ENCODE data around the gene ADAMTSL3.
"Not testable (repeated sequence)": the region's sequence is repeated elsewhere in the genome, so short reads cannot be mapped to it uniquely, and the experiment has no call there.

ADAMTSL3 gene

GRCh38 chr15:83709241-83709640, 55.3 kb downstream of the ADAMTSL3 start:
- no peak for DNase-seq

GRCh38 chr15:83709811-83710210, 55.9 kb downstream of the ADAMTSL3 start:
- no peak for DNase-seq

- no peak for DNase-seq
Measured at GRCh38 chr15:83710452-83710851, 56.5 kb downstream of the ADAMTSL3 start.

GRCh38 chr15:83711236-83711635, 57.3 kb downstream of the ADAMTSL3 start:
- no peak for DNase-seq

- no peak for DNase-seq
Measured at GRCh38 chr15:83713242-83713641, 59.3 kb downstream of the ADAMTSL3 start.

GRCh38 chr15:83714939-83715628, 61.2 kb downstream of the ADAMTSL3 start:
- DNase-seq: no peak

- DNase-seq: no peak
Measured at GRCh38 chr15:83716605-83717004, 62.7 kb downstream of the ADAMTSL3 start.

GRCh38 chr15:83717010-83717409, 63.1 kb downstream of the ADAMTSL3 start:
- DNase-seq: no peak

GRCh38 chr15:83720468-83720867, 66.5 kb downstream of the ADAMTSL3 start:
- DNase-seq: no peak

- DNase-seq: no peak
Measured at GRCh38 chr15:83721031-83721430, 67.1 kb downstream of the ADAMTSL3 start.

GRCh38 chr15:83721981-83722380, 68.1 kb downstream of the ADAMTSL3 start:
- DNase-seq: no peak

GRCh38 chr15:83723216-83723615, 69.3 kb downstream of the ADAMTSL3 start:
- no peak for DNase-seq

GRCh38 chr15:83732196-83732595, 78.3 kb downstream of the ADAMTSL3 start:
- no peak for DNase-seq

GRCh38 chr15:83732770-83733169, 78.8 kb downstream of the ADAMTSL3 start:
- DNase-seq: no peak

- no peak for DNase-seq
Measured at GRCh38 chr15:83733206-83733605, 79.3 kb downstream of the ADAMTSL3 start.

GRCh38 chr15:83733691-83734090, 79.8 kb downstream of the ADAMTSL3 start:
- DNase-seq: no peak

- DNase-seq: no peak
Measured at GRCh38 chr15:83734487-83734886, 80.6 kb downstream of the ADAMTSL3 start.

GRCh38 chr15:83739629-83740028, 85.7 kb downstream of the ADAMTSL3 start:
- DNase-seq: no peak

GRCh38 chr15:83745771-83746170, 91.8 kb downstream of the ADAMTSL3 start:
- DNase-seq: no peak

GRCh38 chr15:83746231-83746630, 92.3 kb downstream of the ADAMTSL3 start:
- no peak for DNase-seq

GRCh38 chr15:83747050-83747717, 93.3 kb downstream of the ADAMTSL3 start:
- DNase-seq: no peak

- DNase-seq: no peak
Measured at GRCh38 chr15:83747718-83748110, 93.8 kb downstream of the ADAMTSL3 start.

- DNase-seq: no peak
Measured at GRCh38 chr15:83753872-83754493, 100.1 kb downstream of the ADAMTSL3 start.

GRCh38 chr15:83757291-83757690, 103.4 kb downstream of the ADAMTSL3 start:
- not testable (repeated sequence) for DNase-seq

Measured in GOT3 (cell line).